ENCODE measurements around the gene CEP192. TPM values are rescaled to one million over a fixed set of nuclear protein-coding genes. Genes with fewer than 3 reads are reported as not detected.
"Not testable (repeated sequence)": the region's sequence is repeated elsewhere in the genome, so short reads cannot be mapped to it uniquely, and the experiment has no call there.

The CEP192 gene
- total and polyA plus RNA-seq, 7 donors, result 4.6 to 30.4 (median 19.8) TPM

GRCh38 chr18:12995952-12996477 lies 4.9 kb downstream of the CEP192 start:
- 91 to 92% methylated on average over 6 of the region's 6 CpGs for WGBS, 2 donors
- intact Hi-C loops (cut with DNase I), result no loop called here
- DNase-seq, result no peak
- H3K4me1 ChIP-seq, result peaks cover 0 to 24% (median 17%) of the 10 kb centered on the region in 4 donors
- H3K4me3 ChIP-seq, result no peak overlapping the region
- TF ChIP-seq POLR2AphosphoS5 (IDR thresholded peaks at IDR 0.05), result no peak
- TF ChIP-seq CTCF (IDR thresholded peaks at IDR 0.05), result no peak
- TF ChIP-seq EP300 (IDR thresholded peaks at IDR 0.05), result no peak
- TF ChIP-seq POLR2A (IDR thresholded peaks at IDR 0.05), result no peak
- H3K27ac ChIP-seq, result no peak overlapping the region
- H3K36me3 ChIP-seq, result peaks cover 0 to 9% (median 0%) of the 10 kb centered on the region in 4 donors
- no peaks in the 10 kb centered on the region for H3K27me3 ChIP-seq
- H3K9me3 ChIP-seq, result no peaks in the 10 kb centered on the region

DNA sequence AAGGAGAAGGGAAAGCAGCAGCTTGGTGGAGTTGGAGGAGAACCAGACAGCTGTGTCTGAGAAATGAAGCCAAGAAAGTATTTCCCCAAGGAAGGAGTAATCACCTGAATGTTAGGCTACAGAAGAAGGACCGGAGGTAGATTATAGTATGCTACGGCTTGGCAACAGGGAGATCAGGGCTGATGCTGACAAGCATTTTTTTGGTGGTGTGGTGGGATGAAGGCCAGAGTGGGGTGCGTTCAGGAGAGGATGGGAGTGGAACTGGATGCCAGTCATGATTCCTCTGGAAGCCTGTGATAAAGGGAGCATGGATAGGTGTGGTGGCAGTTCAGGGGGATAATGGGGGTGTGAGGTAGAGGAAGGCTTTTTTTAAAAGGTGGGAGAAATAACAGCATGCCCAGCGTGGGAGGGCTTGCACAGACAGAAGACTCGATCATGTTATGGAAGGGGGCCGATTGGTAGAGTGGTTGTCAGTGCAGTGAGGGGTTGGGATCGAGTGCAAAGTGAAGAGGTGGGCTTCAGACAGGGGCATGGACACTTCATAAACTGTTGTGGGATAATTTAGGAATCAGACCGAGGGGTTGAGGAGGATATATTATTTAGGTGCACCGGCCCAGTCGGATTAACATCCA lies 5.6 kb downstream of the CEP192 start:
- Histone ChIP-seq H3K4me1 (peaks cover 0 to 23% (median 17%) of the 10 kb centered on the region in 4 donors), H3K27ac (no peak overlapping the region), H3K4me3 (no peak overlapping the region), H3K27me3 (no peaks in the 10 kb centered on the region), H3K9me3 (no peaks in the 10 kb centered on the region), H3K36me3 (peaks cover 0 to 17% (median 3%) of the 10 kb centered on the region in 4 donors)
- intact Hi-C loops (cut with DNase I), result no loop called here
- DNase-seq, result no peak
- TF ChIP-seq POLR2A (IDR thresholded peaks at IDR 0.05) (no peak), POLR2AphosphoS5 (IDR thresholded peaks at IDR 0.05) (no peak), EP300 (IDR thresholded peaks at IDR 0.05) (no peak), CTCF (IDR thresholded peaks at IDR 0.05) (no peak)
- 92% methylated on average over 10 of the region's 10 CpGs for WGBS, 2 donors

- Histone ChIP-seq H3K36me3 (peaks cover 0 to 22% (median 4%) of the 10 kb centered on the region in 4 donors), H3K4me1 (peaks cover 0 to 17% (median 12%) of the 10 kb centered on the region in 4 donors)
- H3K9me3 ChIP-seq; DNase-seq; H3K4me3 ChIP-seq; H3K27me3 ChIP-seq; H3K27ac ChIP-seq; intact Hi-C loops (cut with DNase I): not testable (repeated sequence)
- 88 to 96% methylated on average over 2 of the region's 2 CpGs for WGBS, 2 donors
Measured at GRCh38 chr18:12997330-12997729, 6.2 kb downstream of the CEP192 start.

DNA sequence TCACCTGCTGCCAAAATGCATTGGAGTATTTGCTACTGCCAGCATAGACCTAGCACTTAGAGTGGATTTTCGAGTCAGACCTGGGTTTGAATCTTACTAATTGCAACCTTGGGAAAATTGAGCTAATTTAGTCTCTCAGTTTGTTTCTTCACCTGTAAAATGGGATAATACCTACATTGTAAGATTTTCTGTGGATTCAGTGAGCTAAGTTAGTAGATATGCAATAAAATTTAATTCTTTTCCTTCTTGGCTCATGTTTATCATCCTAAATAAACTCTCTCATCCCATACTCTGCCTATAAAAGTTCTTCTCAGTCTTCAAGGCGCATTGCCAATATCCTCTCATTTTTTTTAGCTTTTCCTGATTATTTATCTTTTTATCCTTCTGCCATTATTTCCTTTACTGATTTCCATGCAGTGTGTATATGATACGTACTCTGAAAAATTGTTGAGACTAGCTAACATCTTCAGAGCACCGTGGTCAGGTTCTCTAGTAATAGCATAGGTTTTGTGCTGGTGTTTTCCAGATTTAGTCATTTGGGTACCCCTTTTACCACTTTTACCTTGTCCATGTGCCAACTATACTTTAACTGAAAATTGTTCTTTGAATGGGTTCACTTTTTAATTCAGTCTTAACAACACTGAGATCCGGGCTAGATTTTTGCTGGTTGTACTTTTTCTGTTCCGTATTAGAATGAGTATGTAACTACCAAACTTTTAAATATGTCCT lies 7.3 kb downstream of the CEP192 start:
- WGBS, 2 donors, result 60 to 80% methylated on average over 6 of the region's 6 CpGs
- H3K27me3 ChIP-seq, result no peaks in the 10 kb centered on the region
- H3K27ac ChIP-seq, result no peak overlapping the region
- TF ChIP-seq POLR2AphosphoS5 (IDR thresholded peaks at IDR 0.05), result no peak
- no peak for TF ChIP-seq POLR2A (IDR thresholded peaks at IDR 0.05)
- no peak for TF ChIP-seq EP300 (IDR thresholded peaks at IDR 0.05)
- no peak for TF ChIP-seq CTCF (IDR thresholded peaks at IDR 0.05)
- H3K36me3 ChIP-seq, result peaks cover 0 to 29% (median 4%) of the 10 kb centered on the region in 4 donors
- H3K4me1 ChIP-seq, result peaks cover 0 to 6% (median 3%) of the 10 kb centered on the region in 4 donors
- no peak for DNase-seq
- no peak overlapping the region for H3K4me3 ChIP-seq
- no peaks in the 10 kb centered on the region for H3K9me3 ChIP-seq
- intact Hi-C loops (cut with DNase I), result no loop called here

GRCh38 chr18:13003466-13003896 lies 12.3 kb downstream of the CEP192 start:
- no peak overlapping the region for H3K4me3 ChIP-seq
- H3K27ac ChIP-seq, result no peak overlapping the region
- H3K4me1 ChIP-seq, result peaks cover 0 to 2% (median 0%) of the 10 kb centered on the region in 4 donors
- WGBS, 2 donors, result 74 to 81% methylated on average over 7 of the region's 7 CpGs
- peaks cover 0 to 43% (median 4%) of the 10 kb centered on the region in 4 donors for H3K36me3 ChIP-seq
- intact Hi-C loops (cut with DNase I), result no loop called here
- no peak for DNase-seq
- H3K27me3 ChIP-seq, result no peaks in the 10 kb centered on the region
- H3K9me3 ChIP-seq, result no peaks in the 10 kb centered on the region
- no peak for TF ChIP-seq EP300 (IDR thresholded peaks at IDR 0.05)
- TF ChIP-seq POLR2A (IDR thresholded peaks at IDR 0.05), result no peak
- no peak for TF ChIP-seq CTCF (IDR thresholded peaks at IDR 0.05)
- no peak for TF ChIP-seq POLR2AphosphoS5 (IDR thresholded peaks at IDR 0.05)

All from sigmoid colon (tissue), 7 donors.